ENCODE data around the gene ADGRA1.

DNA sequence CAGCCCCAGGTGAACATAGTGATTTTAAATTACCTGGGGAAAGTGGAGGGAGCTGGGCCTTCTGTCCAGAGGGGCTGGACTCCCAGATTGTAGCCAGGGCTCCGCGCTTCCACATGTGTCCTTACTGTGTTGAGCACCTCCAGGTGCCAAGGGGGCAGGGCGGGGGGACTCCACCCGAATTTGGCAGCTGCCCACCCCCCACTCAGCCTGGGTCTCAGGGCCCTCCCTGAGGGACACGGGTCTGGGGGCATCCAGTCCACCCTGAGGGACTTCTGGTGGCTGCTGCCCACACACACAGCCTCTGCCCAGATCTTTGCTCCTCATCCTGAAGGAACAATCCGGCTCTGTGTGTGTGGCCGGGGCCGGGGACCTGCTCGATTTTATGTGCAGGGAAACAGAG is 28.2 kb upstream of the ADGRA1 start:
- TF ChIP-seq, protein P1, sequence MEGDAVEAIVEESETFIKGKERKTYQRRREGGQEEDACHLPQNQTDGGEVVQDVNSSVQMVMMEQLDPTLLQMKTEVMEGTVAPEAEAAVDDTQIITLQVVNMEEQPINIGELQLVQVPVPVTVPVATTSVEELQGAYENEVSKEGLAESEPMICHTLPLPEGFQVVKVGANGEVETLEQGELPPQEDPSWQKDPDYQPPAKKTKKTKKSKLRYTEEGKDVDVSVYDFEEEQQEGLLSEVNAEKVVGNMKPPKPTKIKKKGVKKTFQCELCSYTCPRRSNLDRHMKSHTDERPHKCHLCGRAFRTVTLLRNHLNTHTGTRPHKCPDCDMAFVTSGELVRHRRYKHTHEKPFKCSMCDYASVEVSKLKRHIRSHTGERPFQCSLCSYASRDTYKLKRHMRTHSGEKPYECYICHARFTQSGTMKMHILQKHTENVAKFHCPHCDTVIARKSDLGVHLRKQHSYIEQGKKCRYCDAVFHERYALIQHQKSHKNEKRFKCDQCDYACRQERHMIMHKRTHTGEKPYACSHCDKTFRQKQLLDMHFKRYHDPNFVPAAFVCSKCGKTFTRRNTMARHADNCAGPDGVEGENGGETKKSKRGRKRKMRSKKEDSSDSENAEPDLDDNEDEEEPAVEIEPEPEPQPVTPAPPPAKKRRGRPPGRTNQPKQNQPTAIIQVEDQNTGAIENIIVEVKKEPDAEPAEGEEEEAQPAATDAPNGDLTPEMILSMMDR (conservative IDR thresholded peaks at IDR 0.05; ENCODE audit: low read length), result no peak
- TF ChIP-seq EZH2phosphoT487 (IDR thresholded peaks at IDR 0.05; ENCODE audit: borderline replicate concordance, low read depth, low read length), result no peak
